Gastroesophageal sphincter (tissue), 4 donors: ENCODE measurements around the gene SSMEM1. TPM values are rescaled to one million over a fixed set of nuclear protein-coding genes. Genes with fewer than 3 reads are reported as not detected.
"Not testable (repeated sequence)": the region's sequence is repeated elsewhere in the genome, so short reads cannot be mapped to it uniquely, and the experiment has no call there.

Experiments used
- ATAC-seq: fragments of 150-250 bp; one replicate; pipeline ENCODE4 v1.9.1; 2016; ENCODE audit warnings: mild to moderate bottlenecking, moderate library complexity
- H3K27ac ChIP-seq, 4 donors: fragments of 200-600 bp; sonication (generic) in 3 of 4; 1 replicate in 3 of 4; 2 replicates in 1 of 4; pipeline ENCODE4 v1.5.1; 2016 to 2019
- H3K27me3 ChIP-seq: fragments of 200-600 bp; sonication (generic); one replicate; pipeline ENCODE4 v1.5.1; 2019
- H3K36me3 ChIP-seq, 2 donors: fragments of 200-600 bp; sonication (generic); one replicate each; pipeline ENCODE4 v1.5.1; 2019; ENCODE audit warnings: control low read depth in 1 of 2
- H3K4me1 ChIP-seq, 3 donors: fragments of 200-600 bp; sonication (generic); 1 replicate in 2 of 3; 2 replicates in 1 of 3; pipeline ENCODE4 v1.5.1; 2016 to 2019; ENCODE audit warnings: control low read depth in 2 of 3
- H3K4me3 ChIP-seq, 2 donors: fragments of 200-600 bp; sonication (generic); one replicate each; pipeline ENCODE4 v1.5.1; 2019; ENCODE audit warnings: mild to moderate bottlenecking in 1 of 2, moderate library complexity in 1 of 2
- H3K9me3 ChIP-seq, 3 donors: fragments of 200-600 bp; sonication (generic); one replicate each; pipeline ENCODE4 v1.5.1; 2017 to 2019; ENCODE audit warnings: control low read depth in 2 of 3
- CTCF ChIP-seq, 4 experiments: fragments of 200-600 bp in 2 of 4; fragments of 450-650 bp in 2 of 4; sonication (generic) in 1 of 4; IDR thresholded peaks; one replicate each; pipeline ENCODE4 v1.5.1; 2017 to 2019; ENCODE audit warnings: antibody characterized with exemption in 4 of 4, mild to moderate bottlenecking in 2 of 4, moderate library complexity in 2 of 4
- EP300 ChIP-seq: sonication (generic); formaldehyde crosslinking; IDR thresholded peaks from one replicate; pipeline ENCODE4 v1.6.1; 2017; ENCODE audit warnings: antibody characterized with exemption, mild to moderate bottlenecking
- POLR2A ChIP-seq, 2 donors: fragments of 450-650 bp; IDR thresholded peaks; one replicate each; pipeline ENCODE4 v1.6.1; 2017; ENCODE audit warnings: antibody characterized with exemption in 2 of 2, mild to moderate bottlenecking in 2 of 2, moderate library complexity in 1 of 2
- POLR2AphosphoS5 ChIP-seq: sonication (generic); formaldehyde crosslinking; IDR thresholded peaks from one replicate; pipeline ENCODE4 v1.6.1; 2017; ENCODE audit warnings: antibody characterized with exemption
- WGBS, 2 donors: methylation state at CpG; one replicate each; pipeline ENCODE4 v1.1.5; 2018; ENCODE audit warnings: low coverage in 1 of 2; 5-methylcytosine and 5-hydroxymethylcytosine counted together
- total RNA-seq, 4 donors: library from RNA; depleted of rRNA; stranded (reverse); fragments of >200 nt; gene quantifications; one replicate each; pipeline ENCODE4 v1.1.0, GENCODE V29; 2016

The SSMEM1 gene
- total RNA-seq, 4 donors from 2014 or later = not detected

GRCh38 chr7:130219871-130220270, 12.2 kb downstream of the SSMEM1 start:
- no peak for ATAC-seq
- Histone ChIP-seq H3K4me1 (no peaks in the 10 kb centered on the region), H3K36me3 (no peaks in the 10 kb centered on the region), H3K4me3 (no peak overlapping the region), H3K27me3 (no peaks in the 10 kb centered on the region), H3K27ac (no peak overlapping the region), H3K9me3 (no peaks in the 10 kb centered on the region)
- WGBS, 2 donors = 88 to 97% methylated on average over 6 to 9 of the region's 9 CpGs
- TF ChIP-seq POLR2AphosphoS5 (no peak), CTCF (IDR thresholded peaks at IDR 0.05) (no peak), EP300 (no peak), POLR2A (IDR thresholded peaks at IDR 0.05) (no peak)

- Histone ChIP-seq H3K36me3 (no peaks in the 10 kb centered on the region), H3K4me1 (no peaks in the 10 kb centered on the region), H3K9me3 (no peaks in the 10 kb centered on the region), H3K27ac (no peak overlapping the region), H3K4me3 (no peak overlapping the region), H3K27me3 (no peaks in the 10 kb centered on the region)
- ATAC-seq = no peak
- TF ChIP-seq EP300 = no peak
- TF ChIP-seq POLR2A (IDR thresholded peaks at IDR 0.05) = no peak
- no peak for TF ChIP-seq CTCF (IDR thresholded peaks at IDR 0.05)
- no peak for TF ChIP-seq POLR2AphosphoS5
- 87 to 100% methylated on average over 3 of the region's 4 CpGs for WGBS, 2 donors
Observed at GRCh38 chr7:130221746-130222145, 14.1 kb downstream of the SSMEM1 start.

- Histone ChIP-seq H3K4me1 (peaks cover 0 to 10% (median 0%) of the 10 kb centered on the region in 3 donors), H3K27ac (no peak overlapping the region), H3K27me3 (no peaks in the 10 kb centered on the region), H3K9me3 (no peaks in the 10 kb centered on the region), H3K4me3 (no peak overlapping the region), H3K36me3 (no peaks in the 10 kb centered on the region)
- no peak for ATAC-seq
- TF ChIP-seq POLR2AphosphoS5 (no peak), EP300 (no peak), POLR2A (IDR thresholded peaks at IDR 0.05) (no peak), CTCF (IDR thresholded peaks at IDR 0.05) (no peak)
- 36 to 100% methylated on average over 1 of the region's 1 CpG for WGBS, 2 donors
Observed at GRCh38 chr7:130223646-130224045, 16.0 kb downstream of the SSMEM1 start.

GRCh38 chr7:130224210-130224609, 16.6 kb downstream of the SSMEM1 start:
- 89 to 95% methylated on average over 5 of the region's 5 CpGs for WGBS, 2 donors
- ATAC-seq = no peak
- Histone ChIP-seq H3K27me3 (no peaks in the 10 kb centered on the region), H3K36me3 (no peaks in the 10 kb centered on the region), H3K27ac (no peak overlapping the region), H3K4me3 (no peak overlapping the region), H3K4me1 (peaks cover 0 to 16% (median 0%) of the 10 kb centered on the region in 3 donors), H3K9me3 (no peaks in the 10 kb centered on the region)
- TF ChIP-seq POLR2A (IDR thresholded peaks at IDR 0.05) (no peak), CTCF (IDR thresholded peaks at IDR 0.05) (no peak), EP300 (no peak), POLR2AphosphoS5 (no peak)

- not testable (repeated sequence) for H3K27me3 ChIP-seq, H3K36me3 ChIP-seq, ATAC-seq, H3K27ac ChIP-seq, H3K4me3 ChIP-seq, H3K9me3 ChIP-seq
- 48 to 67% methylated on average over 1 to 2 of the region's 3 CpGs for WGBS, 2 donors
- peaks cover 0 to 17% (median 0%) of the 10 kb centered on the region in 3 donors for H3K4me1 ChIP-seq
Observed at GRCh38 chr7:130224923-130225322, 17.3 kb downstream of the SSMEM1 start.
